ENCODE measurements around the gene MKRN1.

The MKRN1 gene, protein sequence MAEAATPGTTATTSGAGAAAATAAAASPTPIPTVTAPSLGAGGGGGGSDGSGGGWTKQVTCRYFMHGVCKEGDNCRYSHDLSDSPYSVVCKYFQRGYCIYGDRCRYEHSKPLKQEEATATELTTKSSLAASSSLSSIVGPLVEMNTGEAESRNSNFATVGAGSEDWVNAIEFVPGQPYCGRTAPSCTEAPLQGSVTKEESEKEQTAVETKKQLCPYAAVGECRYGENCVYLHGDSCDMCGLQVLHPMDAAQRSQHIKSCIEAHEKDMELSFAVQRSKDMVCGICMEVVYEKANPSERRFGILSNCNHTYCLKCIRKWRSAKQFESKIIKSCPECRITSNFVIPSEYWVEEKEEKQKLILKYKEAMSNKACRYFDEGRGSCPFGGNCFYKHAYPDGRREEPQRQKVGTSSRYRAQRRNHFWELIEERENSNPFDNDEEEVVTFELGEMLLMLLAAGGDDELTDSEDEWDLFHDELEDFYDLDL

DNA sequence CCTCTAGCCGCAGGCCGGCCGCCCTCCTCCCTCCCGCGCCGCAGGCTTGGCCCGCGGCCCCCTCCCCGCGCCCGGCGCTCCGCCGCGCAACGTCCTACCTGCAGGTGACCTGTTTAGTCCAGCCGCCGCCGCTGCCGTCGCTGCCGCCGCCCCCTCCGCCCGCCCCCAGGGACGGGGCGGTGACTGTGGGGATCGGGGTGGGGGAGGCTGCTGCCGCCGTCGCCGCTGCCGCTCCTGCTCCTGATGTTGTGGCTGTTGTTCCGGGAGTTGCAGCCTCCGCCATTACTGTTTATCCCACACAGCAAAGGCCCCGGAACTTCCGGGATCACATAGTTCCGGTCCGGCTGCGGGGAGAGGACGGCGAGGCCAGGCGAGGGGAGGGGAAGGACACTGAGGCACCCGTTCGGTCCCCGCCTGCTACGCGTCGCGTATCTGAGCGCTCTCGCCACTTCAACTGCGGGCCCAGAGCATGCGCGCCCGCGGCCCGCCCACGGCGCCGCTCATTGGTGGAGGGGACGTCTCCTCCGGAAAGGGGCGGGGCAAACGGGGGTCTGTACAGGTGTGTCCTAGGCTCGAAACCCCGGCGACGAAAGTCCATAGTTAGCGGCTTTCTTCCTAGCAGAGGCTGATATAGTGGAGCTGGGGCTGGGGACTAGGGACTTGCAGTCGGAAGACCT lies at the start of gene MKRN1:
Gene MKRN1 (minus strand): TSS at position 444 of the 677 bp plus-strand sequence. CDS start 161 bp downstream, at position 283.
- Histone ChIP-seq H3K9me3 (ENCODE audit: control insufficient read depth, insufficient read depth, low read length) (no peaks in the 10 kb centered on the region), H3K27me3 (ENCODE audit: control insufficient read depth, insufficient read depth, low read length) (no peaks in the 10 kb centered on the region), H3K4me1 (ENCODE audit: control insufficient read depth, insufficient read depth, low read length) (no peaks in the 10 kb centered on the region), H3K36me3 (ENCODE audit: control insufficient read depth, insufficient read depth, low read length) (no peaks in the 10 kb centered on the region), H3K27ac (ENCODE audit: low read length) (no peak within 1 kb of the TSS), H3K4me3 (ENCODE audit: low read length) (peak within 1 kb of the TSS; percentile 99)
- no CpG with 5 or more reads among the region's 71 CpGs for WGBS (ENCODE audit: insufficient coverage, insufficient read length)
- peak; percentile 98 for DNase-seq (ENCODE audit: low read depth, low spot score)

DNA sequence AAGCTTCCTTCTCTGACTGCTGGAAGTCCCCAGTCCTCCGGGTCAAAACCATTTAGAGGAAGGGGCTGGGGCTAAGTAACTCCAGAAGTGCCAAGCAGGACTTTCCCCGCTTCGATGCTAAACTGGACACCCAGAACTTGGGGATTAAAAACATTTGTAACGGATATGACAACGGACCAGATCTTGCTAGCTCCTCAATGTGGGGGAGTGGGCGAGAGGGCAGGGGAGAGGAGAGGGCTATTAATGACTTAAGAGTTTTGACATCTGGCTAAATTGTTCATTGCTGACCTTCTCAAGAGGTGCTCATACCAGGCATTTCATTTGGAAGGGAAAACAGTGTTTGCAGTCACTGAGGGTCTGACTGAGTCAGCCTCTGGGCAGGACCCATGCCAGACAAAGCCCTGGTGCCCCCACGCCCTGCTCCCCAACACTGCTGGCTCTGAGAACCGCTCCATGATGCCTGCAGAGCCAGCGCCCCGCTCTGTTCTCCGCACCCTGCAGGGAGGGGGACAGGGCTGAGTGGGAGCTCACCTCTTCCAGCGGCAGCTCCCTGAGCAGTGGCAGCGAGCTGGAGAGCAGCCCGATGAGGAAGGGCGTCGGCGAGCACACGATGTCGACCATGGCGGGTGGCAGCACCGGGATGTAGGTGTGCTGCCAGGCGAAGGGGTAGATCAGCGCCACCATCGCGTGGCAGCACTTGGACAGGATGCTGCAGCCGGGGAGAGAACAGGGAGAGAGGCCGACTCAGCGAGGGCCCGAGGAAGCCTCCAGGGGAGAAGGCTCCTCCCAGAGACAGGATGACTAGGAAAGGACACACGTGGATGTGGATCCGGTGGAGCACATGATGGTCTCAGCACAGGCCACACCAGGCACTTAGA lies 47.7 kb upstream of the MKRN1 start:
- H3K27ac ChIP-seq (ENCODE audit: low read length): no peak overlapping the region
- WGBS (ENCODE audit: insufficient coverage, insufficient read length): no CpG with 5 or more reads among the region's 31 CpGs
- H3K27me3 ChIP-seq (ENCODE audit: control insufficient read depth, insufficient read depth, low read length): no peaks in the 10 kb centered on the region
- no peaks in the 10 kb centered on the region for H3K36me3 ChIP-seq (ENCODE audit: control insufficient read depth, insufficient read depth, low read length)
- DNase-seq (ENCODE audit: low read depth, low spot score): no peak
- H3K9me3 ChIP-seq (ENCODE audit: control insufficient read depth, insufficient read depth, low read length): no peaks in the 10 kb centered on the region
- no peak overlapping the region for H3K4me3 ChIP-seq (ENCODE audit: low read length)
- H3K4me1 ChIP-seq (ENCODE audit: control insufficient read depth, insufficient read depth, low read length): 0 out of 2 replicates have a peak, but pooled peaks cover 1% of the 10 kb centered on the region

DNA sequence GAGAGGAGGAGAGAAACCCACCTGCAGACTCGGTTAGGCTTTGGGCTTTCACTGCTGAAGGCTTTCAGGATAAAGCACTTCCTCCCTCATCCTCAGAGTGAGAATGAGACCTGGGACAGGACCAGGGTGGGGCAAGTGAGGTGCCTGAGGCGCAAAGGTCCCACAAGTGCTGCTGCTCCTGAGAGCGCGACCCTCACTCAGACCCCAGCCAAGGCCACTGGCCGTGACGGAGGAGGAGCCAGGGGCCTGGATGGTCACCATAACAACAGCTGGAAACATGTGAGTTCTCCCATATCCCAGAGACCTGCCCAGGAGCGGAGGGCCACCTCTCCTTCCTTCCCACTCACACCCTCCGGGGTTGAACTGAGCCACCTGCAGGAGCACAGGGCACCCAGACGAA lies 46.9 kb upstream of the MKRN1 start:
- 0 out of 2 replicates have a peak, but pooled peaks cover 1% of the 10 kb centered on the region for H3K4me1 ChIP-seq (ENCODE audit: control insufficient read depth, insufficient read depth, low read length)
- H3K9me3 ChIP-seq (ENCODE audit: control insufficient read depth, insufficient read depth, low read length): no peaks in the 10 kb centered on the region
- no peaks in the 10 kb centered on the region for H3K27me3 ChIP-seq (ENCODE audit: control insufficient read depth, insufficient read depth, low read length)
- H3K27ac ChIP-seq (ENCODE audit: low read length): no peak overlapping the region
- H3K4me3 ChIP-seq (ENCODE audit: low read length): no peak overlapping the region
- no CpG with 5 or more reads among the region's 9 CpGs for WGBS (ENCODE audit: insufficient coverage, insufficient read length)
- no peaks in the 10 kb centered on the region for H3K36me3 ChIP-seq (ENCODE audit: control insufficient read depth, insufficient read depth, low read length)
- no peak for DNase-seq (ENCODE audit: low read depth, low spot score)

DNA sequence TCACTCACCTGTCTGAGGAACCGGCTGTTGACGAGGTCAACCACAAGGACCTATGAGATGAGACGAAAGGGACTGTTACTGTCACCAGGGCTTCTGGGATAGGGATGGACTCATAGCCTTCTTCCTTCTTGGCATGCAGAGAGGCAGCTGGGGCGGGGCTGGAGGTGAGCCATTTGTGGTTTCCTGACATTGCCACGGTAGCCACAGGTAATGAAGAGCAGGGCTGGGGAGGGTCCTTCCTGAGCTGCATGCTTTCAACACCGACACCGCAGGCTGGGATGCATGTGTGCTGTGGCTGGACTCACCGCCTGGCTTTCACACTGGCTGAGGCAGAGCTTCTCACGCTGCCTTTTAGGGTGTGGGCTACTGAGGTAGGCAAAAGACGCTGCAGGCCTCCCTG lies 46.4 kb upstream of the MKRN1 start:
- Histone ChIP-seq H3K9me3 (ENCODE audit: control insufficient read depth, insufficient read depth, low read length) (no peaks in the 10 kb centered on the region), H3K27ac (ENCODE audit: low read length) (no peak overlapping the region), H3K4me3 (ENCODE audit: low read length) (no peak overlapping the region), H3K4me1 (ENCODE audit: control insufficient read depth, insufficient read depth, low read length) (0 out of 2 replicates have a peak, but pooled peaks cover 1% of the 10 kb centered on the region), H3K27me3 (ENCODE audit: control insufficient read depth, insufficient read depth, low read length) (no peaks in the 10 kb centered on the region), H3K36me3 (ENCODE audit: control insufficient read depth, insufficient read depth, low read length) (no peaks in the 10 kb centered on the region)
- no CpG with 5 or more reads among the region's 10 CpGs for WGBS (ENCODE audit: insufficient coverage, insufficient read length)
- no peak for DNase-seq (ENCODE audit: low read depth, low spot score)

DNA sequence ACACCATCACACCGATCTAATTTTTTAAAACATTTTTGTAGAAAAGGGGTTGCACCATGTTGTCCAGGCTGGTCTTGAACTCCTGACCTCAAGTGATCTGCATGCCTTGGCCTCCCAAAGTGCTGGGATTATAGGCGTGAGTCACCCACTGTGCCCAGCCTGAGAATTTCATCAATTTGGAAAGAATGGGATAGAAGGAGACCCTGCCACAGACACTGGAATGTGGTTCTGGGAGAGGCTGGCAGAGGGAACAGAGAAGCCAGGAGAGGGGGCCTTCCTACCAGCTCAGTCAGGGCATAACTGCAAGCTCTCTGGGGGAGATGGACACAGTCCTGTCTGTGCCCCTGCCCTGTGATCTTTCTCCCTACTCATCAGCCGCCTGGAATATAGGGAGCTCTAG lies 42.1 kb upstream of the MKRN1 start:
- no peak overlapping the region for H3K4me3 ChIP-seq (ENCODE audit: low read length)
- no peaks in the 10 kb centered on the region for H3K9me3 ChIP-seq (ENCODE audit: control insufficient read depth, insufficient read depth, low read length)
- no CpG with 5 or more reads among the region's 3 CpGs for WGBS (ENCODE audit: insufficient coverage, insufficient read length)
- H3K27ac ChIP-seq (ENCODE audit: low read length): no peak overlapping the region
- H3K27me3 ChIP-seq (ENCODE audit: control insufficient read depth, insufficient read depth, low read length): no peaks in the 10 kb centered on the region
- DNase-seq (ENCODE audit: low read depth, low spot score): no peak
- 0 out of 2 replicates have a peak, but pooled peaks cover under 1% of the 10 kb centered on the region for H3K4me1 ChIP-seq (ENCODE audit: control insufficient read depth, insufficient read depth, low read length)
- no peaks in the 10 kb centered on the region for H3K36me3 ChIP-seq (ENCODE audit: control insufficient read depth, insufficient read depth, low read length)

DNA sequence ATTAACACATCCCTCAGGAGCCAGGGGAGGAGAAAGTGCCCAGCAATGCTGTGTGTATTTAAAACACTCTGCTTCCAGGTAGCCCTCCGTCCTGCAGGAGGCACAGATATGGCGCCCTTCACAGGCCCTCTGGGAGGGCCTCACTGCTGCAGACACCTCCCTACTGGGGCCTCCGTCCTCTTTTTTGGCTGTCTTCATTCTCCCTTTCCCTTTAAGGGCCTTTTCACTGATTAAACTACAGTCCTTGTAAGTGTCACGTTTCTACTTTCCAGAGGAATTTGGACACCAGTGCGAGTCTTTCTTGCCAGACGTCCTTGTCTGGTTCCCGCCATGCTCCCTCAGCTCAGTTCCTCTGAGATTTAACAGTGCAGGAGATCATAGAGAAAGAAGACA lies 39.7 kb upstream of the MKRN1 start:
- Histone ChIP-seq H3K4me1 (ENCODE audit: control insufficient read depth, insufficient read depth, low read length) (no peaks in the 10 kb centered on the region), H3K9me3 (ENCODE audit: control insufficient read depth, insufficient read depth, low read length) (no peaks in the 10 kb centered on the region), H3K27me3 (ENCODE audit: control insufficient read depth, insufficient read depth, low read length) (no peaks in the 10 kb centered on the region), H3K27ac (ENCODE audit: low read length) (no peak overlapping the region), H3K4me3 (ENCODE audit: low read length) (no peak overlapping the region), H3K36me3 (ENCODE audit: control insufficient read depth, insufficient read depth, low read length) (no peaks in the 10 kb centered on the region)
- WGBS (ENCODE audit: insufficient coverage, insufficient read length): no CpG with 5 or more reads among the region's 7 CpGs
- DNase-seq (ENCODE audit: low read depth, low spot score): no peak

DNA sequence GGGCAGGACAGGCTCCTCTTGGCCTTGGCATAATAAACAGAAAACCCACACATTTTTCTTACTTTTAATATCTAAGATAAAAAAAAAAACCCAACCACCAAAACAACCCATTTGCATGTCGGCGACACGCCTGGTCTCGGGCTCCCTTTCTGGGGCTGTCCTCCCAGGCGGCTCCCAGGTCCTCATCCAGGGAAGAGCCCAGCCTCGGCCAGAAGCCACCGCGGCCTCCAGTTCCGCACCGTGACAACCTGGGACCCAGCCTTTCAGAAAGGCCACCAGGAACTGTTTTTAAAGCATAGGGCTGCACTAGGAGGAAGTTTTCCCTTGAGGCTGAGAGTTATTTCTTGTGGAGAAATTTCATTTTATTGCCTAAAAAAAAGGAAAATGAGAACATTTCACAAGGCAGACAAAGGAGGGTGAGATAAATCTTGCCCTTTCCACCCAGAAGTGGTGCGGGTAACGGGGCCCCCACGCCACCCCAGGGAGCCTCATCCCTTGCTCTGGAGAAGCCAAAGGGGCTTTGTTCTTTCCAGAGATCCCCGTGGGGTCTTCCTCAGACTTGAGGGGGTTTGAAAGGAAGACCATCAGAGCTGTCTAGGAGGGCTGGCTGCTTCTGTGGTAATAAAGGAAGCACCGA lies 39.2 kb upstream of the MKRN1 start:
- Histone ChIP-seq H3K27me3 (ENCODE audit: control insufficient read depth, insufficient read depth, low read length) (no peaks in the 10 kb centered on the region), H3K36me3 (ENCODE audit: control insufficient read depth, insufficient read depth, low read length) (no peaks in the 10 kb centered on the region), H3K4me3 (ENCODE audit: low read length) (no peak overlapping the region), H3K4me1 (ENCODE audit: control insufficient read depth, insufficient read depth, low read length) (no peaks in the 10 kb centered on the region), H3K9me3 (ENCODE audit: control insufficient read depth, insufficient read depth, low read length) (no peaks in the 10 kb centered on the region), H3K27ac (ENCODE audit: low read length) (no peak overlapping the region)
- WGBS (ENCODE audit: insufficient coverage, insufficient read length): no CpG with 5 or more reads among the region's 15 CpGs
- DNase-seq (ENCODE audit: low read depth, low spot score): no peak

DNA sequence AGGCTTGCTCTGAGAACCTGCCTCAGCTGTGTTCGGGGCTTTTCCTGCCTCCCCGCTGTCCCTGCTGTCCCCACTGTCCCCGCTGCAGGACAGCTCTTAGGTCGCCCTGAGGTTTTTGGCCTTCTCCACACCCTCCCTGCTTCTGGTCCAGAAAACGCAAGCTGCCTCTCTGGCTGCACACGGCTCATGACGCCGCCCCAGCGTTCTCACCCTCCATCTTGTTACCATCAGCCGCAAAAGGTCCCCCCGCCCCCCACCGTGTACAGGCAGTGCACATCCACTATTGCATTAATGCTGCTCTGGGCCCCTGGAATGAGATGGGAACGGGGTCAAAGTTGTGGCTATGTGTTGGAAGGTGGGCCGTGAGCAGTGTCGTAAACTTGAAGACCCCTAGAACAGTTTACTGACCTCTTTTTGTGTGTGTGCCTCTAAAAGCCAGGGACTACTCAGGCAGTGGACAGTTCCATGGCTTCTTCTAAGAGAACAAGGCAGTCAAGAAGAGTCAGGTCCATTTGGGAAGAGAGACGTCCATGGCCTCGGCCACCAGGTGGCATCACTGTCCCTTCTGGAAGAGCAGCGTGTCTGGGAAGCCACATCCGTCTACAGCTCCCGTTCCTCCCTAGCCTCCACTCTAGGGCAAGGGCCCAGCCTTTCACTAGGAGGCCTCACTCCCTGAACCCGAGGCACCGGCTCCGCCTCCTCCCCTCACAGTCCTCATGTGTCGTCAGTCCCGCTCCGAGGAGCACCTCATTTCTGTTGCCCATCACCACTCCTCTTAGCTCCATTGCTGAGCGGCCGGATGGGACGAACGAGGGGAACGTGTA lies 38.5 kb upstream of the MKRN1 start:
- H3K27ac ChIP-seq (ENCODE audit: low read length): no peak overlapping the region
- peak; percentile 97 for DNase-seq (ENCODE audit: low read depth, low spot score)
- WGBS (ENCODE audit: insufficient coverage, insufficient read length): no CpG with 5 or more reads among the region's 31 CpGs

DNA sequence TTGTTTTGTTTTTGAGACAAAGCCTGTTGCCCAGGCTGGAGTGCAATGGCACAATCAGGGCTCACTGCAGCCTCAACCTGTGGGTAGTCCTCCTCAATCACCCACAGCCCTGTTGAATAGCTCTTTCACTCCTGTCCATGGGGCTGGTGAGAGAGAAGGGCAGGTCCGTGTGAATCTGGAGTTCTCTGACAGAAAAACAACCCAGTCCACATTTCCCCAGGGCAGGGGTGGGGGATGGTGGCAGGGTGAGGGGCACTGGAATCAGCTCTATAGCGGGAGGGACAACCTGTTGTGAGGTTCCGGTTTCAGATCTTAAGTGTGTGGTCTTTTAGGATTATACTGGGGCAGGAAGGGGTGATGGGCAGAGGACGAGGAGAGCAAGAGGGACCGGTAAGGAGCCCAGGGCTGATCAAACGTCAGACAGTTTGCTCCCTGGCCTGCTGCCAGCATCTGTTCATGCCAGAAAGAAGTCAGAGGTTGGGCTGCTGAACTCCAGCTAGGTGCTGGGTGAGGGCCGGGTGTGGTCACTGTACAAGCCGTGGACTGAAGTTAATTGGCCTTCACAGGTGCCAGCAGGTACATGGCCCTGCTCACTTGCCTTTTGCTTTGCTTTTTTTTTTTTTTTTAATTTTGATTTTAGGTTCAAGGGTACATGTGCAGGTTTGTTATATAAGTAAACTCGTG lies 33.2 kb upstream of the MKRN1 start:
- Histone ChIP-seq H3K4me3 (ENCODE audit: low read length) (no peak overlapping the region), H3K9me3 (ENCODE audit: control insufficient read depth, insufficient read depth, low read length) (no peaks in the 10 kb centered on the region), H3K27me3 (ENCODE audit: control insufficient read depth, insufficient read depth, low read length) (no peaks in the 10 kb centered on the region), H3K27ac (ENCODE audit: low read length) (no peak overlapping the region), H3K36me3 (ENCODE audit: control insufficient read depth, insufficient read depth, low read length) (no peaks in the 10 kb centered on the region), H3K4me1 (ENCODE audit: control insufficient read depth, insufficient read depth, low read length) (peaks cover 2% of the 10 kb centered on the region; the same call in 1 of the 2 replicates)
- DNase-seq (ENCODE audit: low read depth, low spot score): no peak
- WGBS (ENCODE audit: insufficient coverage, insufficient read length): no CpG with 5 or more reads among the region's 9 CpGs

More for the DNA sequence above, 38.5 kb upstream of the MKRN1 start:
- no peaks in the 10 kb centered on the region for H3K9me3 ChIP-seq (ENCODE audit: control insufficient read depth, insufficient read depth, low read length)
- H3K36me3 ChIP-seq (ENCODE audit: control insufficient read depth, insufficient read depth, low read length): no peaks in the 10 kb centered on the region
- no peak overlapping the region for H3K4me3 ChIP-seq (ENCODE audit: low read length)
- H3K4me1 ChIP-seq (ENCODE audit: control insufficient read depth, insufficient read depth, low read length): no peaks in the 10 kb centered on the region
- no peaks in the 10 kb centered on the region for H3K27me3 ChIP-seq (ENCODE audit: control insufficient read depth, insufficient read depth, low read length)
